Peyer's patch (tissue), 4 donors: ENCODE results near the gene OPTN. TPM values are rescaled to one million over a fixed set of nuclear protein-coding genes. Genes with fewer than 3 reads are reported as not detected.

ENCODE experiments used
- DNase-seq, 3 donors: peaks; one replicate each; pipeline ENCODE4 v3.0.0-alpha.2; 2017 to 2019
- H3K27ac ChIP-seq, 4 donors: fragments of 200-600 bp; sonication (generic); one replicate each; pipeline ENCODE4 v1.5.1; 2016 to 2019
- H3K27me3 ChIP-seq, 2 donors: fragments of 200-600 bp; sonication (generic); one replicate each; pipeline ENCODE4 v1.5.1; 2019
- H3K36me3 ChIP-seq, 3 donors: fragments of 200-600 bp; sonication (generic); one replicate each; pipeline ENCODE4 v1.5.1; 2016 to 2019
- H3K4me1 ChIP-seq, 4 donors: fragments of 200-600 bp; sonication (generic); one replicate each; pipeline ENCODE4 v1.5.1; 2016 to 2019
- H3K4me3 ChIP-seq, 4 donors: fragments of 200-600 bp; sonication (generic); 1 replicate in 3 of 4; 2 replicates in 1 of 4; pipeline ENCODE4 v1.5.1; 2016 to 2019; ENCODE audit warnings: mild to moderate bottlenecking in 1 of 4
- H3K9me3 ChIP-seq, 4 donors: fragments of 200-600 bp; sonication (generic); one replicate each; pipeline ENCODE4 v1.5.1; 2016 to 2019; ENCODE audit warnings: mild to moderate bottlenecking in 1 of 4
- POLR2A ChIP-seq, 2 donors: fragments of 450-650 bp; IDR thresholded peaks; one replicate each; pipeline ENCODE4 v1.5.1; 2017; ENCODE audit warnings: antibody characterized with exemption in 2 of 2, mild to moderate bottlenecking in 2 of 2, moderate library complexity in 2 of 2
- total RNA-seq, 4 donors: library from RNA; depleted of rRNA; stranded (reverse); fragments of >200 nt; gene quantifications; one replicate each; pipeline ENCODE4 v1.1.0, GENCODE V29; 2016
- TF ChIP-seq, protein P1 (sequence below), 6 experiments: fragments of 450-650 bp in 4 of 6; fragments of 200-600 bp in 2 of 6; sonication (generic) in 1 of 6; IDR thresholded peaks; one replicate each; pipeline ENCODE4 v1.5.1; 2017 to 2019; ENCODE audit warnings: antibody characterized with exemption in 6 of 6, mild to moderate bottlenecking in 3 of 6, moderate library complexity in 1 of 6

The OPTN gene
- total RNA-seq, 4 donors from 2014 or later: 68.0 to 111 (median 90.7) TPM

DNA sequence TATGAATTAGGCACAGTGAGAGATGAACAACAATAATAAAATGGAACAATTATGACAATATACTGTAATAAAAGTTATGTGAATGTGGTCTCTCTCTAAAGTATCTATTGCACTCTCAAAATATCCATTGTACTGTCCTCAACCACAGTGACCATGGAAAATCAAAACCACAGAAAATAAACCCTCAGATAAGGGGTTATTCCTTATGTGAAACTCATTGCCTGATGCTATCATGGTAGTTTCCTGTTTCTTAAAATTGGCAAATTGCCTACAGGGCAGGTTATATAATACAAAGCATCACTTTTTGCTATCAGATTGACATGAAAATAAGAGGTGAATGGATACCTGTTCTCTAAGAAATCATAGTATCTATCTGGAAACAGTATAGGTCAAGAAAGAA lies 65.2 kb downstream of the OPTN start:
- no peak for DNase-seq
- Histone ChIP-seq H3K4me1 (peaks cover 0 to 14% (median 4%) of the 10 kb centered on the region in 4 donors), H3K27ac (no peak overlapping the region), H3K36me3 (no peaks in the 10 kb centered on the region), H3K9me3 (no peaks in the 10 kb centered on the region), H3K4me3 (no peak overlapping the region), H3K27me3 (no peaks in the 10 kb centered on the region)
- TF ChIP-seq POLR2A (IDR thresholded peaks at IDR 0.05): no peak
- TF ChIP-seq, protein P1, sequence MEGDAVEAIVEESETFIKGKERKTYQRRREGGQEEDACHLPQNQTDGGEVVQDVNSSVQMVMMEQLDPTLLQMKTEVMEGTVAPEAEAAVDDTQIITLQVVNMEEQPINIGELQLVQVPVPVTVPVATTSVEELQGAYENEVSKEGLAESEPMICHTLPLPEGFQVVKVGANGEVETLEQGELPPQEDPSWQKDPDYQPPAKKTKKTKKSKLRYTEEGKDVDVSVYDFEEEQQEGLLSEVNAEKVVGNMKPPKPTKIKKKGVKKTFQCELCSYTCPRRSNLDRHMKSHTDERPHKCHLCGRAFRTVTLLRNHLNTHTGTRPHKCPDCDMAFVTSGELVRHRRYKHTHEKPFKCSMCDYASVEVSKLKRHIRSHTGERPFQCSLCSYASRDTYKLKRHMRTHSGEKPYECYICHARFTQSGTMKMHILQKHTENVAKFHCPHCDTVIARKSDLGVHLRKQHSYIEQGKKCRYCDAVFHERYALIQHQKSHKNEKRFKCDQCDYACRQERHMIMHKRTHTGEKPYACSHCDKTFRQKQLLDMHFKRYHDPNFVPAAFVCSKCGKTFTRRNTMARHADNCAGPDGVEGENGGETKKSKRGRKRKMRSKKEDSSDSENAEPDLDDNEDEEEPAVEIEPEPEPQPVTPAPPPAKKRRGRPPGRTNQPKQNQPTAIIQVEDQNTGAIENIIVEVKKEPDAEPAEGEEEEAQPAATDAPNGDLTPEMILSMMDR (IDR thresholded peaks at IDR 0.05): no peak

DNA sequence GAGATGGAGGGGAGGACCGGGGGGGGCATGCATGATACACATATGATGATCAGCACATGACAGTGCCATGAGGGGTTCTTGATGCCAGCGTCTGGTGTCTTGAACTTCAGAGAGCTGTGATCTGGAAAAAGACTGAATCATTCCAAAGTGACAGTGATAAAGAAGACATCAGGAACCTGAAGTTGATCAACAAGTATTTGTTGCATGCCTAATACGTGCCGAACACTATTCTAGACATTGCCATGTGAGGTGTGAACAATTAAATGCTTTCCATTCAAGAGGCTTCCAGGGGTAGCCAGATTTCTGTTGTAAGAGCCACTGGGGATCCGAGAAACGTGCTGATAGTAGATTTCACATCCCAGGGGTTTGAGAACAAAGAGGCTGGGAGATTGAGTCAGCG lies 67.6 kb downstream of the OPTN start:
- no peak overlapping the region for H3K27ac ChIP-seq
- H3K9me3 ChIP-seq: no peaks in the 10 kb centered on the region
- H3K4me1 ChIP-seq: no peaks in the 10 kb centered on the region
- DNase-seq: no peak
- TF ChIP-seq, protein P1 (IDR thresholded peaks at IDR 0.05): no peak
- TF ChIP-seq POLR2A (IDR thresholded peaks at IDR 0.05): no peak
- no peak overlapping the region for H3K4me3 ChIP-seq
- no peaks in the 10 kb centered on the region for H3K27me3 ChIP-seq
- H3K36me3 ChIP-seq: no peaks in the 10 kb centered on the region

DNA sequence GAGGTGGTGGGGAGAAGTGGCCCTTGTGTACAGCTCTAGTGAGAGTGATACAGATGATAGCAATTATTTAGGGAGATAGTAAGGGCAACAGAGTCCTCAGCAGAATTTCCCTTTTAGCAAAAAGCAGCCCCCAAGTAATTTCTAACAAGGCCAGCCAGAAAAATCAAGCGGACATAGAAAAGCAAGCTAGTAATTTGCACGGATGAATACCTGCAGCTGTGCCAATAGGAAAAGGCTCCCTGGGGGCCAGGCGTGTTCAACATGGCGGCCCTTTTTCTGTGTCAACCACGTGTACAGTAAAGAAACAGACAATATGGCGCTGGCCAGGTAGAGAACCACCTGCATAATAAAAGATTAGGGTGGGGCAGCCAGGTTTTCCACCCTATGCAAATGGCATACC lies 68.8 kb downstream of the OPTN start:
- Histone ChIP-seq H3K27ac (no peak overlapping the region), H3K4me3 (no peak overlapping the region), H3K9me3 (no peaks in the 10 kb centered on the region), H3K36me3 (no peaks in the 10 kb centered on the region), H3K27me3 (no peaks in the 10 kb centered on the region), H3K4me1 (no peaks in the 10 kb centered on the region)
- TF ChIP-seq, protein P1 (IDR thresholded peaks at IDR 0.05): no peak
- TF ChIP-seq POLR2A (IDR thresholded peaks at IDR 0.05): no peak
- no peak for DNase-seq

DNA sequence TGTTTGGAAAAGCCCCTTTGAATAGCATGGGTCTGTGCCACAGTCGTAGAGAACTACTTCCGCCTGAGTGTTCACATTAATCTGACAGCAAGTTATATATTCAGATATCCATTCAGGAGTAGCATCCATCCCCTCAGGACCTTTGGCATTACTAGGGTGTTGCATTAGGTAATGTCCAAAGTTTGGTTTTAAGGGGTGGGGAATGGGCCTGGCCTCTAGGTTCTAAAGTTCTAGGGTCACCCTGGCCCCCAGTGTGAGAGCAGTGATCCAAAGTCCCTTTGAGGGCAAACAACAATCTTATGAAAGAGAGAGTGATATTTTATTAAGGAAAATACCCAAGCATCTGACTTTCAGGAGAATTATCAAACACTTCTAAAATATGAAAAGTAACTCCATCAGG lies 73.7 kb downstream of the OPTN start:
- TF ChIP-seq POLR2A (IDR thresholded peaks at IDR 0.05): no peak
- TF ChIP-seq, protein P1 (IDR thresholded peaks at IDR 0.05): no peak
- H3K27me3 ChIP-seq: no peaks in the 10 kb centered on the region
- H3K27ac ChIP-seq: no peak overlapping the region
- H3K4me3 ChIP-seq: no peak overlapping the region
- H3K36me3 ChIP-seq: no peaks in the 10 kb centered on the region
- H3K9me3 ChIP-seq: no peaks in the 10 kb centered on the region
- no peak for DNase-seq
- no peaks in the 10 kb centered on the region for H3K4me1 ChIP-seq

DNA sequence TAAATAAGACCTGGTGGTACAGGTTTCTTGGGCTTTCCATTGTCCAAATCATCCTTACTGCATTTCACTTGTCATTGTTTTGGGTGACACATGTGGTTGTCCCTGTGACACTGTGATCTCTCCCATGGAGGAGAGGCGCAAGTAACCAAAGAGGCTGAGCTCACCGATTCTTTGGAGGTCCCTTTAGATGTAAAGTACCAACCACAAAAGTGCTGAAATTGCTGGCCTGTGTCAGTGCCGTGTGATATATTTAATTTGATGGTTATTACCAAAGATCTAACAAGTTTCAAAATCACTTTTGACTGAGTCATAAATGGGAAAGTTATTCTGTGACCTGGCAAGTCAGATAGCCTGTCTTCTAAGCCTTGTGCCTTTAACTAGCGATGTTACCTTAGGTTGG lies 80.8 kb downstream of the OPTN start:
- no peak overlapping the region for H3K4me3 ChIP-seq
- no peaks in the 10 kb centered on the region for H3K9me3 ChIP-seq
- no peaks in the 10 kb centered on the region for H3K4me1 ChIP-seq
- H3K36me3 ChIP-seq: no peaks in the 10 kb centered on the region
- TF ChIP-seq, protein P1 (IDR thresholded peaks at IDR 0.05): no peak
- no peak for TF ChIP-seq POLR2A (IDR thresholded peaks at IDR 0.05)
- no peak overlapping the region for H3K27ac ChIP-seq
- no peaks in the 10 kb centered on the region for H3K27me3 ChIP-seq
- DNase-seq: no peak

DNA sequence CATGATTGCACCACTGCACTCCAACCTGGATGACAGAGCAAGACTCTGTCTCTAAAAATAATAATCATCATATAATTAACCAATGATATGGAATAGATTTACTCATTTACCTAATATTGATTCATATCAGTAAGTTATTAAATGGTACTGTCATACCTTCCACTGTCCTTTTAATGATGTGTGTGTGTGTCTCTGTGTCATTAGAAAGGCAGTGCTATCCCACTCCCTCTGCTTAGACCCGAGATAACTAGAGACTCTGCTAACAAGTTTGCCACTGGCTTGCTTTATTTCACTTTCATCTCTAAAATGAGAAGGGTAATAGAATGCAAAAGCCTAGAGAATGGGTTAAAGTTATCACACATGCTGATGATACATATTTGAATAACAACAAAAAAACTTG lies 82.5 kb downstream of the OPTN start:
- TF ChIP-seq POLR2A (IDR thresholded peaks at IDR 0.05): no peak
- no peak for DNase-seq
- no peak overlapping the region for H3K4me3 ChIP-seq
- H3K36me3 ChIP-seq: no peaks in the 10 kb centered on the region
- H3K9me3 ChIP-seq: no peaks in the 10 kb centered on the region
- no peak overlapping the region for H3K27ac ChIP-seq
- no peaks in the 10 kb centered on the region for H3K27me3 ChIP-seq
- H3K4me1 ChIP-seq: no peaks in the 10 kb centered on the region
